NOMO-1 treated with dmso at 0.1 percent for 144 hours (cell line): ENCODE measurements around the gene ARSD.
"Not testable (repeated sequence)": the region's sequence is repeated elsewhere in the genome, so short reads cannot be mapped to it uniquely, and the experiment has no call there.

ENCODE experiments used
- DNase-seq: peaks from one replicate; lab custom pipeline; 2025; ENCODE audit not compliant: unreplicated experiment; lab: John Stamatoyannopoulos, UW

Gene ARSD, protein sequence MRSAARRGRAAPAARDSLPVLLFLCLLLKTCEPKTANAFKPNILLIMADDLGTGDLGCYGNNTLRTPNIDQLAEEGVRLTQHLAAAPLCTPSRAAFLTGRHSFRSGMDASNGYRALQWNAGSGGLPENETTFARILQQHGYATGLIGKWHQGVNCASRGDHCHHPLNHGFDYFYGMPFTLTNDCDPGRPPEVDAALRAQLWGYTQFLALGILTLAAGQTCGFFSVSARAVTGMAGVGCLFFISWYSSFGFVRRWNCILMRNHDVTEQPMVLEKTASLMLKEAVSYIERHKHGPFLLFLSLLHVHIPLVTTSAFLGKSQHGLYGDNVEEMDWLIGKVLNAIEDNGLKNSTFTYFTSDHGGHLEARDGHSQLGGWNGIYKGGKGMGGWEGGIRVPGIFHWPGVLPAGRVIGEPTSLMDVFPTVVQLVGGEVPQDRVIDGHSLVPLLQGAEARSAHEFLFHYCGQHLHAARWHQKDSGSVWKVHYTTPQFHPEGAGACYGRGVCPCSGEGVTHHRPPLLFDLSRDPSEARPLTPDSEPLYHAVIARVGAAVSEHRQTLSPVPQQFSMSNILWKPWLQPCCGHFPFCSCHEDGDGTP

DNA sequence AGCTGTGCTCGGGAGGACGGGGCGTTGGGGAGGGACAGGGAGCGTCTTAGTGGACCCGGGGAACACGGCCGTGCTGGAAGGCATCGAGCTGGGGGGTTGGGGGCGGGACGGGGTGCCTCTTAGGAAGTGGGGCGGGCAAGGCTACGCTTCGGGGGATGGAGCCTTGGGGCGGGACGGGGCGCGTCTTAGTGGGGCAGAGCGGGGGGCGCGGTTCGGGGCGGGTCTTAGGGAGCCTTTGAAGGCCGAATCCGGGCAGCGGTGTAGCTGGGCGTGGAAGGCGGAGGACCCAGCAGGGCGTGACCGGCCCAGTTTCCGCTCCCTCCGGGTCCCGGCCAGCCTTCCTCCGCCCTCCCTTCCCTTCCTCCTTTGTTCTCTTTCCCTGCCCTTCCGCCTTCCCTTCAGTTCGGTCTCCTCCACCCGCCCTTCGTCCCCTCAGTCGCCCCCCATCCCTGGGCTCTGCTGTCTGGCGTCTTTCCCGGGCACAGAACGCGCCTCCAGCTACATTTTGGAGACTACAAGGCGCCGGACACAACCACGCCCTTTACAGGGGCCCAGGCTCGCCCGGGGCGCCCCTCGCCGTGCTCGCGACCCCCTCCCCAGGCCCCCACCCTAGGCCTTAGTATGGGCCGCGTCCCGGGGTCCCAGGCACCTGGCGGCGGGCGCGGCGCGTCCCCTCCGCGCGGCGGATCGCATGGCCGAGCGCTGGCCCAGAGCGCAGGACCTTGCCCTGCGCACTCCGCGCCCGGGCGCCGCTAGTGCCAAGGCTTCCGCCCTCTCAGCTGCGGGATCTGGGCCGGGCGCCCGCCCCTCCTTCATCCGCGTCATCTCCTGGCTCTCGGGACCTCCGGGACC is at the start of gene ARSD:
Gene ARSD (minus strand): TSS at position 757 of the 852 bp plus-strand sequence. CDS start 64 bp downstream, at position 693.
- peak; percentile 94 for DNase-seq

DNA sequence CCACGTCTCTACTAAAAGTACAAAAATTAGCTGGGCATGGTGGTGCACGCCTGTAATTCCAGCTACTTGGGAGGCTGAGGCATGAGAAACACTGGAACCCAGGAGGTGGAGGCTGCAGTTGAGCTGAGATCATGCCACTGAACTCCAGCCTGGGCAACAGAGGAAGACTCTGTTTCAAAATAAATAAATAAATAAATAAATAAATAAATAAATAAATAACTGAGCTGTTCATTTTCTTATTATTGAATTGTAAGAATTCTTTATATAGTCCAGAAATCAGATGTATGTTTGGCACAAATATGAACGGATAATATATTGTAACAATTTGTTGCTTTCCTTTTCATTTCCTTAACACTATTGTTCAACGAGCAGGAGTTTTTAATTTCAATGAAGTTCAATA is 49.5 kb upstream of the ARSD start:
- DNase-seq: not testable (repeated sequence)

DNA sequence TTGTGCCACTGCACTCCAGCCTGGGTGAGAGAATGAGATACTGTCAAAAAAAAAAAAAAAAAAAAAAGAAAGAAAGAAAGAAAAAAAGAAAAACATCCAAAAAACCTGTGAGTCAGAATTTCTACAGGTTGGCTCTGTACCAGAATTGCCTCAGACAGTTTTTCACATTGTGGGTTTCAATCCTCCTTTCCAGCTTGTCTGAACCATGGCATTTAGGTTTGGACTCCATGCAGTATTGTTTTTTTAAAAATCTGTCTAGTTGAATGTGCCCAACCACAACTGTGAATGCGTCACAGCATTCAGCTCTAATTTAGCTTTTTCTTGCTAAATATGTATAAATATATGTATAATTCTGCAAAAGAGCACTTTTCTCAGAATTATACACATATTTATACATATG is 45.8 kb upstream of the ARSD start:
- DNase-seq: no peak

DNA sequence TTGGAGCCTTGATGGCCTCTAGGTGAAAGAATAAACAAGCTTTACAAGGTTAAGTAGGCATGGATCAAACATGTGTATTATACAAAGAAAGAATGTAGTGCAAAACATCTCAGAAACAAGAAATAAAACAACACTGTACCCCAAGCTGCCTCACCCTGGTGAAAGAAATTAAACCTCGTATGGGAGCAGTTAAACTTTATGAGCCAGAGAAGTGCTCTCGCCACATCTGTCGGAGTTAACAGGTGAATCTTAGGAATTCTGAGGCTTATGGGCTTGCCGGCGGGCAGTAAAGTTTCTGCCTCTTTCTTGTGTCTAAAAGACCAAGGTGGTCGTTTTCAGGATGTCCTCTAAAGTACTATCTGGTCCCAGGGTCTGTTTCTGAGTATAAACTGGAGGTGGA is 43.3 kb upstream of the ARSD start:
- no peak for DNase-seq

DNA sequence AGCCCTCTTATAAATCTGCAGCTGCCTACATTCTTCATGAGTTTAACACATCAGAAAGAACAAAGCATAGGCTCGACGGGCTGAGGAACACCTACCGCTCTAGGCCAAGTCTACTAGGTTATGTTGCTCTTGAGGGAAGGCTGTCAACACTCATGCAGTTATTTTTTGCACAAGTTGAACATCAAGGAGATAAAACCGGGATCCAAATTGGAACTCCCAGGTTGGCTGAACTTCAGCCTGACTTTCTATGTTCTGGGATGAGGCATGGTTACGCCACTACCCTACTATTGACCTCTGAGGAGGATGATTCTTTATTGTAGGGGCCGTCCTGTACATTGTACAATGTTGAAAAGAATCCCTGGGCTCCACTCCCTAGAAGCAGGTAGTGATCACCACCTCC is 39.9 kb upstream of the ARSD start:
- DNase-seq: no peak

DNA sequence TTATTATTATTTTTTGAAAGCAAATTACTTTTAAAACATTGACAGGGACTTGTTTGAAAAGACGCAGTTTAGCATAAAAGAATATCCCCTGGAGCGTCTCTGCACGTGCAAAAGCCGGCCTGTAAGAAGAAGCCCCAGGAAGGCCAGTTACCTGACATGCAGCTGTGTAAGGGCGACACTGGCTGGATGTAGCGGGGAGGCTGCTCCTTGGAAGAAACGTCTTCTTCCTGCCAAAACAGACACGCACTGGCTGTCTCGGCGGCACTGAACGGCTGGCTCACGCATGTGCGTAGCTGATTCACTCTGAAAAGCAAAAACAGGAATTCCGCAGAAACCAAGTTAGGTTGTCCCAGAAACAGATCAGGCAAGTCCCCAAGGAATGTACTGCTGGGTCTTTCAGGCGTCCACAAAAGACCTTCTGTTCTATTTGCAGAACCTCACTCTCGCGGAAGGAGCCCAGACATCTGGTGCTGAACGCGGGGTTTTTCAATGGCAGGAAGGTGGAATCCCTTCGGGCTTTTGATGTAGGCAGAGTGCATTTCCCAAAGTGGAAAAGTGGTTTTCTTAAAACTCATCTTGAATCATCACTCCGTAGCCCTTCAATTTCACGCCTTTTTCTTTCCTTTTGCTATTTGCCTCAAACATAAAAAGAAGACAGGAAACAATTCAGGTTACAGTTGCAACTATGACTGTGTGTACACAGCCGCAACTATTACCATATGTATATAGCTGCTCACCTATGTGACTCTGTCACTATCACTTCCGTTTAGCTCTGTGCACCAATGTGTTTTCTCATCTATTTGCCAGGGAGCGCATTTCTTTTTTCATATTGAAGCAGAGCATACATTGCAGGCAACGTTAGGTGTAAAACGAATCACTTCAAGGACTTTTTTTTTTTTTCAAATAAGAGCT is 39.1 kb upstream of the ARSD start:
- no peak for DNase-seq

DNA sequence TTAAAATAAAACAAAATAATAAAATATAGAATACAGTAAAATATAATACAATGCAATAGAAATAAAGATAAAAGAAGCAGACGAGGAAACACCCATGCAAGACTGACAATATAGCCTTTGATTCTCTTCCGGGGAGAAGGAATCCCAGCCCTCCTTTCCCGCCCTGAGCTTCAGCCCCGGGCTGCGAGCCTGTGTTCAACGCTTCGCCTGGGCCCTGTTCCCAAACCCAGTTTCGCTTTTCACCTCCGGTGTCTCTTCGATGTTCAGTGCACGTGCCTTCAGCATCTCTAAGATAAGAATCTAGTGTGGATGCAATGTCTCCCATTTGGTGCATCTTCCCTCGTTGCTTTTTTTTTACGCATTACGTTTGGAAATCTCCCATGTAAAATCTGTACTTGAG is 38.4 kb upstream of the ARSD start:
- no peak for DNase-seq

DNA sequence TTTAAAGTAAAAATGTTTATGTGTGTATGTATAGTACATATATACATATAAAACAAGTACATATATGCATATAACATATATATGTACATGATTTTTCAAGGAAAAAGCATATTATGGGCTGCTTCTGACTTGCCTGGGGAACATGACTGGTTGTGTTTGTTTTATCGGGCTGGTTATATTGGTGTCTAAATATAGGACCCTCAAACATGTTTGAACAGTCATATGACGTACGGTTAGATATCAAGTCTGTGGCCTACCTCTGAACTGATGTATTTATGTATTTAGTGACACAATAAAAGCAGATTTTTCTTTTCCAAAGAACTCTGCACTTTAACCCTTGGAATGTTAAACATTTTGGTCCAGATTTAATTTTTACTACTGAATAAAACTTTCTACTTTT is 37.9 kb upstream of the ARSD start:
- DNase-seq: no peak

DNA sequence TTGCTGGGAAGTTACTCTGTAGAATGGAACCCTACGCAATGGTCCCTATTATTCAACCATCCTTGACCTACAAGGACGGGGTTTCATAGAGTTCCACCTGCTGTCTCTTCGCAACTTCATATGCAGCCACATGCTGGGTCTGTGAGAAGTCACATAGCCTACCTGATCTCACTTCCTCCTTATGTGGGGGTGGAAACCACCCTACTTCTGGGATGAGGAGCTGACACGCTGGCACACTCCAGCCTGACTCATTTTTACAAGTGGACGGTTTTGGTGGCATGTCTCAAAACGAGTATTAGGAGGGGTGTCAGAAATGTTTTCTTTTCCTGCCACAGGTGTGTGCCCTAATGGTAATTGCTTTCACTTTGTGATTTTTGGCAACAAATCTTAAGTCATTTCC is 36.8 kb upstream of the ARSD start:
- peak; percentile 57 for DNase-seq

DNA sequence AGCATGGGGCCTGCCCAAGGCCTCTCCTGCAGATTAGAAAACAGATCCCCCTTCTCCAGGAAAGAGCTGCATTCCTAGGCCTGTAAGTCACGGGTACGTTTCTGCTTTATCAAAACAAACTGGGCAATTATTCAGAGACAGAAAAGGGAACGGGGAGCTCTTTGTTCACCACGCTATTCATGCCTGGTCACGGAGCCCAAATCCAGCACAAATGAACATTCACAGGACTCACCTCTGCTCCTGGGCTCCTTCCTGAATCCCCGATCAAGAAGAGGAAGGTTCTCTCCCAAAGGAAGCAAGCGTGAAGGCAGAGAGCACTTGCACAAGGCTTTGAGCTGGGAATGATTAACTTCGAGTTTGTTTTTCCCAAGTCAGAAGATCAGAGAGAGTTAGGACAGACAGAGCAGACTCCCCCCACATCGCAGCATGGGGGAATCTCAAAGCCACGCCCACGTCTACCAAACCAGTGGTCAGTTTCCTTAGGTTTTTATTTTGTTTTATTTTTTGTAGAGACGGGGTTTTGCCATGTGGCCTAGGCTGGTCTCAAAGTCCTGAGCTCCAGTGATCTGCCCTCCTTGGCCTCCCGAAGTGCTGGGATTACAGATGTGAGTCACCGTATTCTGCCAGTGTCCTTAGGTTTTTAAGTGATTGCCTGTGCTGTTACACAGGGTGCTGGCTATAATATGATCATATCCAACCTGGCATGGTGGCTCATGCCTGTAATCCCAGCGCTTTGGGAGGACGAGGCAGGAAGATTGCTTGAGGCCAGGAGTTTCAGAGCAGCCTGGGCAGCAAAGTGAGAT is 35.1 kb upstream of the ARSD start:
- DNase-seq: not testable (repeated sequence)

DNA sequence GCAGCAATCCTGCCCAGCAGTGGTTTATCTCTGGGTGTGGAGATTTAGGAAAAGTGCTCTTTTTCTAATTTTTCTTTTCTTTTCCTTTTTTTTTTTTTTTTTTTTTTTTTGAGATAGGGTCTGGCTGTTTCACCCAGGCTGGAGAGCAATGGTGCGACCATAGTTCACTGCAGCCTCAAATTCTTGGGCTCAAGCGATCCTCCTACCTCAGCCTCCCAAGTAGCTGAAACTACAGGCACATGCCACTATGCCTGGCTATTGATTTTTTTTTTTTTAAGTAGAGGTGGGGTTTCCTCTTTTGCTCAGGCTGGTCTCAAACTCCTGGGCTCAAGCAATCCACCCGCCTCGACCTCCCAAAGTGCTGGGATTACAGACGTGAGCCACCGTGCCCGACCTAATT is 34.3 kb upstream of the ARSD start:
- not testable (repeated sequence) for DNase-seq

DNA sequence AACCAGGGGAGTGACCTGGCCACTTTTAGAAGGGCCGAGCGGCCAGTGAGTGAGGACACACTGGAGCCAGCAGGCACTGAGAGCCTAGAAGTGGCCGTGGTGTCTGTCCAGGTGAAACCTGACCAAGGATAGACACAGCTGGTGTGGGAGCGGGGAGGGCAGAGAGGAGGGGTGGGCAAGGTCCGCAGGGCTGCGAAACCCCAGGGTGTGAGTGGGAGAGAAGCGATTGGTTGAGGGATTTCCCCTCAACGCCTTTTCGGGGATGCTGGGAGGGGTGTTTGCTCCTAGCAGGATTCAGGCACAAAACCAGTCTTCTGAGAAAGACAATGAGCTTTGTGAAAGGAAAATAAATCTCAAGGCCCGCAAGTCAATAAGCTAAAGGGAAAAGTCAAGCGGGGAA is 33.2 kb upstream of the ARSD start:
- DNase-seq: no peak

DNA sequence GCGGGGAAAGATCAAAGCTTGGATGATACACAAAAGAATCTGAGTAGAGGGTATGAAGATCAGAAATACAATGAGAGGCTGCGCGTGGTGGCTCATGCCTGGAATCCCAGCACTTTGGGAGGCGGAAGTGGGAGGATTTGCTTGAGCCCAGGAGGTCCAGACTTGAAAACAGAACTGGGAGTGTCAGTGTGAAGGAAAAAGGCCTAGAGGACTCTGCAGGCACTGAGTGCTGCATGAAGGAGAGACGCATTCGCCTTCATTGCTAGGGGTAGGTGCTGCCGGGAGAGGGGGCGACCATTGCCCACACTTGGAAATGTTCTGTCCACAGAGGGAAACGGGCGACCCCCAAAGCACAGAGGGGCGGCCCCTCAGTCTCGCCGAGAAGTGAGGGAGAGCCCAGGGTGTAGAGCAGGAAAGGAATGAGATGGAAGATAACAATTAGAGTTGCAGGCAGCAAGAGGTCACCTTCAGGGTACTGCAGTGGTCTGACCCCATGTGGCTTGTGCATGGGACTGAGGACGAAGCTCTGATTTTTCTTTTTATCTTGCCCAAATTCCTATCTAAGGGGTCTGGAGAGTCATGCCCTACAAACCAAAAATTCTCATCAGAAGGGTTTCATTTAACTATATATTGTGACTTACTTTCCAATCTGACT is 31.8 kb upstream of the ARSD start:
- no peak for DNase-seq

DNA sequence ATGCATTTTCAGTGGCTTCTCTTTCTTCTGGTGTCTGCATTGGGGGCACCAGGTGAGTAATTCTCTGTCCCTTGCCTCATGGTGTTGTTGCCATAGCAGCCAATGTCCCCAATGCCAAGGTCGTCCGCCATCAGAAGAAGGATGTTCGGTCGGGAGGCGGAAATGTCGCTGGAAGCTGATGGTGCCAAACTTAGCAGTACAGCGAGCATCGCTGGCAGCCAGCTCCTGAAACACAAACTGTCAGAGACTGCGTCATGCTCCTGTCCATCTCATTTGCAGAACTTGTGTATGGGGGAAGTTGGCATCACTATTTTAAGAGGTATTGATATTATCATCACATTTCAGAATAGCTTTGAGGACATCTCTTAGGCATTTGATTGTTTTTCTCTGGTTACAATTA is 29.1 kb upstream of the ARSD start:
- DNase-seq: peak; percentile 4

DNA sequence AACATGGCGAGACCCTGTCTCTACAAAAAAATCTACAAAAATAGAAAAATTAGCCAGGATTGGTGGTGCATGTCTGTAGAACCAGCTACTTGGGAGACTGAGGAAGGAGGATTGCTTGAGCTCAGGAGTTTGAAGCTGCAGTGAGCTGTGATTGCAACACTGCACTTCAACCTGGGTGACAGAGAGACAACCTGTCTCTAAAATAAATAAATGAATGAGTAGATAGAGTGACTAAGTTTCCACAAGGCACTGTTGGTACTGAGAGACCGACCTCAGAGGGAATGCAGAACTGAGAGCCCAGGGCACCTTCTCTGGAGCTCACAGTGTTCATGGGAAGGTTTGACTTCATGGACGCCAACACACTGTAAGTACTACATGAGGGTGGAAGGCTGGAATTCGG is 26.7 kb upstream of the ARSD start:
- no peak for DNase-seq

DNA sequence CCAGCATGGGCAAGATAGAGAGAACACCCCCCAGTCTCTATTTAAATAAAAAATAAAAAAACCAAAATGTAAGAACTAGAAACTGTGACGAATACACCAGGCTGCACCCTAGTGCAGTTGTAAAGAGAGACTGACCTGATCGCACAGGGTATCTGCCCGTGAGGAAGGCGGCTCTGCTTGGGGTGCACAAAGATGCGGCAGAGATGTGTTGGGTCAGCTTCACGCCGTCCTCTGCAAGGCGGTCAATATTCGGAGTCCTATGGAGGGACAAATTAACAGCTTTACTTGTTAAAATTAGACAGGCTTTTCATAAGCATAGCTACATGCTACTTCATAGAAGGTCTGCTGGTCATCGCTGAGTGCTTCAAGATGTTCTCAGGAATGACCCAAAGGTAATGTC is 26.1 kb upstream of the ARSD start:
- DNase-seq: no peak

DNA sequence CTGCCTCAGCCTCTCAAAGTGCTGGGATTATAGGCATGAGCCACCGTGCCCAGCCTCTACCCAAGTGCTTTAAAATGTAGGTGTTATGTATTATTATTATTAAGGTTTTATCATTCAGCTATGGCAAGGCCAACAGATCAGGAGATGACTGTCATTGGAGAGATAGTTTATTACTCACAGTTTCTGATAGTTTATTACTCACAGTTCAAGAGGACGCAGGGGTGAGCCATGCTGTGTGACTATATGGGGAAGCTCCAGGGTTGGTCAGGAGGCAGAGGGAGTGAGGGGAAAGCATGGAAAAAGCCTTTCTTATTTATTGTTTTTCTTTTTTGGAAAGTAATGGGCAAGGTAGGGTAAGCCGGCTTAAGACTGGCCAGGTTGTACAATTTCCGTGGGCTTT is 25.4 kb upstream of the ARSD start:
- no peak for DNase-seq

DNA sequence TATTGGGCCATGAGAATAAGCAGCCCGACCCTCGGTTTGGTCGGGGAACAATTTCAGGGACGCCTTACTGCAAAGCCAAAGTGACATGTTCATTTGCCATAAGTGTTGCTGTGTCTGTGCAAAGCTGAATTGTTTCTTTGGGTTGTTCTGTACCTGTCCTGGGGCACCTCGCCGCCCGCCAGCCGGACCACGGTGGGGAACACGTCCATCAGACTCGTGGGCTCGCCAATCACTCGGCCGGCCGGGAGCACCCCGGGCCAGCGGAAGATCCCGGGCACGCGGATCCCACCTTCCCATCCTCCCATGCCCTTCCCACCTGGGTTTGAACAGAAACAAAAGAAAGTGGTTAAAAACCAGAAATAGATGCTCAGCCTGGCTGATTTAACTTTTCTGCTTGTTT is 8.8 kb upstream of the ARSD start:
- not testable (repeated sequence) for DNase-seq
